ENCODE data around the gene INSYN1. TPM values are rescaled to one million over a fixed set of nuclear protein-coding genes. Genes with fewer than 3 reads are reported as not detected.

The INSYN1 gene
- total RNA-seq, 3 donors from 2014 or later, result 1.9 to 8.3 (median 2.0) TPM

DNA sequence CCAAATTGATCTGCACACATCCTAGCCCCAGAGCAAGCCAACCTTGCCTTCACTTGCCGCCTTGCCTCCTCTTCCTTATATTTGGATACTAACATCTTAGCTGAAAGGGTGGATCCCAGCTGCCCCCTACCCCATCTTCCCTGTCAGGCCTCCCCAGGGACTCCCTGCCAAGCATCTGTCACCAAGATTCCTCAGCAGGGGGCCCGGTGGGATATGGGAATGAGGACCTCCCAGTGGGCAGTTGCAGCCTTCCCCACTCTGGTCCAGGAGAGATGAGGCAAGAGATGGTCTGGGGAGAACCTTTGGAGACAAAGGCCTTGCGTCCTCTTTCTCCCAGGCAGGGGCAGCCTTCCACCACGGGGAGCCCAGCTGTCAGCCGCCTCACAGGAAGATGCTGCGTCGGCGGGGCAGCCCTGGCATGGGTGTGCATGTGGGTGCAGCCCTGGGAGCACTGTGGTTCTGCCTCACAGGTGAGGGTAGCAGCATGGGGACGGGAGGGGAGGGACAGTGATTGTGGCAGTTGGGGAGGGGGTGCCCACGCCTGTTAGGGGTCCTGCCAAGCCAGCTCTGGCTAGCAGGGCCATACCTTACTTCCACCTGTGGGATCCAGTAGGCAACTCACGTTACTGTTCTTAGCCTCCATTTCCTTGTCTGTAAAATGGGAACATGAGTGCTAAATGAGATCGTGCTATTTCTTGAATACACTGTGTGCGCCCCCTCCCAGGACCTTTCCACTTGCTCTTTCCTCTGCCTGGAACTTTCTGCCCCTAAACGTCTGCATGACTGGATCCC lies 53.7 kb downstream of the INSYN1 start:
- H3K27me3 ChIP-seq, result no peaks in the 10 kb centered on the region
- intact Hi-C loops (cut with DNase I; ENCODE audit: low total_unique reads), result no loop called here
- DNase-seq (ENCODE audit: low spot score in 2 of 2), result no peak
- H3K9me3 ChIP-seq, result no peaks in the 10 kb centered on the region
- H3K27ac ChIP-seq, result no peak overlapping the region
- H3K36me3 ChIP-seq, result no peaks in the 10 kb centered on the region
- TF ChIP-seq POLR2A (IDR thresholded peaks at IDR 0.05) (no peak), POLR2AphosphoS5 (IDR thresholded peaks at IDR 0.05) (no peak)
- TF ChIP-seq, protein P1, sequence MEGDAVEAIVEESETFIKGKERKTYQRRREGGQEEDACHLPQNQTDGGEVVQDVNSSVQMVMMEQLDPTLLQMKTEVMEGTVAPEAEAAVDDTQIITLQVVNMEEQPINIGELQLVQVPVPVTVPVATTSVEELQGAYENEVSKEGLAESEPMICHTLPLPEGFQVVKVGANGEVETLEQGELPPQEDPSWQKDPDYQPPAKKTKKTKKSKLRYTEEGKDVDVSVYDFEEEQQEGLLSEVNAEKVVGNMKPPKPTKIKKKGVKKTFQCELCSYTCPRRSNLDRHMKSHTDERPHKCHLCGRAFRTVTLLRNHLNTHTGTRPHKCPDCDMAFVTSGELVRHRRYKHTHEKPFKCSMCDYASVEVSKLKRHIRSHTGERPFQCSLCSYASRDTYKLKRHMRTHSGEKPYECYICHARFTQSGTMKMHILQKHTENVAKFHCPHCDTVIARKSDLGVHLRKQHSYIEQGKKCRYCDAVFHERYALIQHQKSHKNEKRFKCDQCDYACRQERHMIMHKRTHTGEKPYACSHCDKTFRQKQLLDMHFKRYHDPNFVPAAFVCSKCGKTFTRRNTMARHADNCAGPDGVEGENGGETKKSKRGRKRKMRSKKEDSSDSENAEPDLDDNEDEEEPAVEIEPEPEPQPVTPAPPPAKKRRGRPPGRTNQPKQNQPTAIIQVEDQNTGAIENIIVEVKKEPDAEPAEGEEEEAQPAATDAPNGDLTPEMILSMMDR (IDR thresholded peaks at IDR 0.05), result no peak
- H3K4me1 ChIP-seq, result peaks cover 10 to 12% of the 10 kb centered on the region in 2 donors
- H3K4me3 ChIP-seq, result no peak overlapping the region

DNA sequence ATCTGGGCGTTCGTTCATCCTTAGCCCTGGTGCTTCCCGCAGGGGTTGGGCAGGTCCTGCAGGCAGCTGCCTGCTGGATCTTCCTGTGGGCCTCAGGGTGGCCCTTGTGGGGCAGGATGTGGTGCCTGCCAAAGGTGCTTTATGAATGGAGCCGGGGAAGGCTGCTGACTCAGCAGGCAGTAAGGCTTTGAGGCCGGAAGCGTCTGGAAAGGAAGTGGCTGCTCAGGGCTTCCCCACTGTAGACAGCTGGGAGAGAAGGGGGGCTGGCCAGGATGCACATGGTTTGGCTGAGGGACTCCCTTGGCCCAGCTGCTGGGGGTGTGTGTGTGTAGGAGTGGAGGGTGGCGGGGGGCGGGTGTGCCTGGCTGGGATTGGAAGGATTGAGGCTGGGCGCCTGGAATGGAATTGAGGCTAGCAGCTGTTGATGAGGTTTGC lies 56.1 kb downstream of the INSYN1 start:
- no peaks in the 10 kb centered on the region for H3K9me3 ChIP-seq
- peak in 1 of 2 donors; percentile 58 for DNase-seq (ENCODE audit: low spot score in 2 of 2)
- peak overlapping the region in 1 of 3 donors; percentile 26 for H3K4me3 ChIP-seq
- peaks cover 10 to 12% of the 10 kb centered on the region in 2 donors for H3K4me1 ChIP-seq
- H3K27me3 ChIP-seq, result no peaks in the 10 kb centered on the region
- peak overlapping the region in 1 of 2 donors; percentile 74 for H3K27ac ChIP-seq
- peak; percentile 52 to 74 (median 63) for TF ChIP-seq POLR2AphosphoS5 (IDR thresholded peaks at IDR 0.05)
- TF ChIP-seq, protein P1 (IDR thresholded peaks at IDR 0.05), result no peak
- no peak for TF ChIP-seq POLR2A (IDR thresholded peaks at IDR 0.05)
- intact Hi-C loops (cut with DNase I; ENCODE audit: low total_unique reads), result no loop called here
- H3K36me3 ChIP-seq, result no peaks in the 10 kb centered on the region

DNA sequence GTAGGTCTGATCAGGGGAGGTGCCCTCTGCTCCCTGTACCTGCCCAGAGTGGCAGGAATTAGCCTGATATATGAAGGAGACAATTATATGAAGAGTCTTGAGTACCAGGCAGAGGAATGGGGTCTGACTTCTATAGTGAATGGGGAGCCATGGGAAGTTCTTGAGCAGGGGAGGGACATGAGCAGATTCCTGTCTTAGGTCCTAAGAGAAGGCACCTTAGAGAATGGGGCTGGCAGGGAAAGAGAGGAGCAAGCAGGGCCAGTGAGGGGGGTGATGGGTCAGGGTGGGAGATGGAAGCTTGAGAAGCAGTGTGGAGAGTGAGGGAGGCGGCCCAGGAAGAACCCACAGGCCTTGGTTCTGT lies 56.5 kb downstream of the INSYN1 start:
- peaks cover 10 to 12% of the 10 kb centered on the region in 2 donors for H3K4me1 ChIP-seq
- TF ChIP-seq, protein P1 (IDR thresholded peaks at IDR 0.05), result no peak
- no peak for TF ChIP-seq POLR2A (IDR thresholded peaks at IDR 0.05)
- no peak for TF ChIP-seq POLR2AphosphoS5 (IDR thresholded peaks at IDR 0.05)
- H3K27me3 ChIP-seq, result no peaks in the 10 kb centered on the region
- peak overlapping the region; percentile 33 to 74 for H3K27ac ChIP-seq
- H3K36me3 ChIP-seq, result no peaks in the 10 kb centered on the region
- no peaks in the 10 kb centered on the region for H3K9me3 ChIP-seq
- DNase-seq (ENCODE audit: low spot score in 2 of 2), result no peak
- H3K4me3 ChIP-seq, result peak overlapping the region in 1 of 3 donors; percentile 26
- intact Hi-C loops (cut with DNase I; ENCODE audit: low total_unique reads), result no loop called here

DNA sequence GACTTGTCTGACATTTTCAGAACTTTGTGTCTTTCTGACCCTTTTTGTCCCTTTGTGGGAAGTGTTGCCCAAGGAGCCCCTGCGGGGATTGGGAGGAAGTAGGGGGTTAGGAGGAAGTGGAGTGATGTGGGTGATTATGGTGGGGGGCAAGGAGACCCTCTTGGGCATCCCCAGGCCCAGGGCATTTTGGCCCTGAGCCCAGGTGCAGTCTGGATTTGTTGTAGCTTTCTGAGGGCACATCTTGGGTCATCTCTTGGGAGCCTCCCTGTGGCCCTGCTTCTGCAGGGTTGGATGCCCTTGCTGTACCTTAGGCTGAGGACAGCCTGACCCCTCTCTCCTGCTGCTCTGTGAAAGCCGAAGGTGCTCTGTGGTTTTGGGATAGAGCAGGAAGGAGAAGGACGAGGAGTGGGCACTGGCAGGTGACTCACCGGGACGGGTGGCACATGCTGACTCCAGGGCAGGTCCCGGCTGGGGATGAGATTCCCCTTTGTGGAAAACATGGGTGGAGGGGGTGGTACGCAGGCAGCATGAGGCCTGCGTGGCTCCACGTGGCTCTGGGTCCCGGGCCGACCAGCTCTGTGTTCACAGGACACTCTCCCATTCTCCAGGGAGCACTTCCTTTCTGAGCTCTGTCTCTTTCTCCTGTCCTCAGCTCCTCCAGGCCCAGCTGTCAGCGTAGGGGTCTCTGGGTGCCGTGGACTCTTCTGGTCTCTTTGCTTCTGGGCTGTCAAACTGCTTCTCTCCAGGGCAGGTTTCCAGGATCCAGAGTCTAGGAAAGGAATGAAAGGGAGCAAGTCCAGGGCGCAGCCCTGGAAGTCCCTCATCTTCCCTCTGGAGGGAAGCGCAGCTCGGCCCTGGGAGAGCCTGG lies 57.1 kb downstream of the INSYN1 start:
- TF ChIP-seq POLR2AphosphoS5 (IDR thresholded peaks at IDR 0.05) (no peak), POLR2A (IDR thresholded peaks at IDR 0.05) (no peak)
- TF ChIP-seq, protein P1 (IDR thresholded peaks at IDR 0.05), result no peak
- Histone ChIP-seq H3K27ac (peak overlapping the region; percentile 33 to 74), H3K27me3 (no peaks in the 10 kb centered on the region), H3K36me3 (no peaks in the 10 kb centered on the region), H3K9me3 (no peaks in the 10 kb centered on the region), H3K4me3 (peak overlapping the region in 1 of 3 donors; percentile 26), H3K4me1 (peaks cover 10 to 12% of the 10 kb centered on the region in 2 donors)
- DNase-seq (ENCODE audit: low spot score in 2 of 2), result no peak
- intact Hi-C loops (cut with DNase I; ENCODE audit: low total_unique reads), result loop anchor here (1.0 kb wide), 1 partner anchor 22 kb away; no protein-coding TSS in a partner anchor
